Karpas-422 (cell line): ENCODE measurements around the gene C15orf62. TPM values are rescaled to one million over a fixed set of nuclear protein-coding genes. Genes with fewer than 3 reads are reported as not detected.
A peak's percentile ranks its signal among the peaks of the same experiment; 100 is the strongest.

Source experiments
- DNase-seq: peaks from one replicate; pipeline ENCODE4 v3.0.0-alpha.2; 2015
- H2AFZ ChIP-seq: fragments of 200-600 bp; sonication (generic); 2 replicates; pipeline ENCODE4 v1.6.1; 2014; ENCODE audit warnings: antibody characterized with exemption, low read length, mixed read lengths
- H3K27ac ChIP-seq: fragments of 200-600 bp; sonication (generic); 2 replicates; pipeline ENCODE4 v1.5.1; 2014; ENCODE audit warnings: mild to moderate bottlenecking, low read length, moderate library complexity
- H3K27me3 ChIP-seq: fragments of 200-600 bp; sonication (generic); 2 replicates; pipeline ENCODE4 v1.6.1; 2014; ENCODE audit warnings: low read length, mixed read lengths
- H3K36me3 ChIP-seq: fragments of 200-600 bp; sonication (generic); 2 replicates; pipeline ENCODE4 v1.6.1; 2014; ENCODE audit warnings: low read length, mixed read lengths; ENCODE audit not compliant: insufficient read depth
- H3K4me1 ChIP-seq: fragments of 200-600 bp; sonication (generic); 2 replicates; pipeline ENCODE4 v1.6.1; 2014; ENCODE audit warnings: mild to moderate bottlenecking, low read length, mixed read lengths
- H3K4me2 ChIP-seq: fragments of 200-600 bp; sonication (generic); 2 replicates; pipeline ENCODE4 v1.6.1; 2014; ENCODE audit warnings: low read length, low read depth, mild to moderate bottlenecking; ENCODE audit not compliant: poor library complexity, severe bottlenecking
- H3K4me3 ChIP-seq: fragments of 200-600 bp; sonication (generic); 2 replicates; pipeline ENCODE4 v1.5.1; 2014; ENCODE audit warnings: mild to moderate bottlenecking, antibody characterized with exemption, low read length, mixed read lengths
- H3K79me2 ChIP-seq: fragments of 200-600 bp; sonication (generic); 2 replicates; pipeline ENCODE4 v1.6.1; 2014; ENCODE audit warnings: mild to moderate bottlenecking, low read length, mixed read lengths
- H3K9ac ChIP-seq: fragments of 200-600 bp; sonication (generic); 2 replicates; pipeline ENCODE4 v1.6.0; 2014; ENCODE audit warnings: low read length
- H3K9me2 ChIP-seq: fragments of 200-600 bp; sonication (generic), shearing (Covaris generic); replicated peaks from 2 replicates; pipeline ENCODE4 v1.6.0; 2014; ENCODE audit warnings: mild to moderate bottlenecking, low read length, moderate library complexity; ENCODE audit not compliant: insufficient read depth
- H3K9me3 ChIP-seq: fragments of 300-700, 200-600 bp; sonication (generic); 2 replicates; pipeline ENCODE4 v1.6.1; 2014; ENCODE audit warnings: low read length, mixed read lengths
- H4K20me1 ChIP-seq: fragments of 200-600 bp; sonication (generic); 2 replicates; pipeline ENCODE4 v1.6.1; 2014; ENCODE audit warnings: mild to moderate bottlenecking, antibody characterized with exemption, low read length, low read depth; ENCODE audit not compliant: insufficient read depth
- total RNA-seq: library from RNA; depleted of rRNA; stranded (reverse); fragments of >200 nt; shearing (Covaris generic); gene quantifications from 2 replicates; pipeline ENCODE4 v1.2.3, GENCODE V29; 2014; ENCODE audit warnings: low replicate concordance

The C15orf62 gene
- total RNA-seq, 1 experiment from 2014 or later, result 2.4 TPM

DNA sequence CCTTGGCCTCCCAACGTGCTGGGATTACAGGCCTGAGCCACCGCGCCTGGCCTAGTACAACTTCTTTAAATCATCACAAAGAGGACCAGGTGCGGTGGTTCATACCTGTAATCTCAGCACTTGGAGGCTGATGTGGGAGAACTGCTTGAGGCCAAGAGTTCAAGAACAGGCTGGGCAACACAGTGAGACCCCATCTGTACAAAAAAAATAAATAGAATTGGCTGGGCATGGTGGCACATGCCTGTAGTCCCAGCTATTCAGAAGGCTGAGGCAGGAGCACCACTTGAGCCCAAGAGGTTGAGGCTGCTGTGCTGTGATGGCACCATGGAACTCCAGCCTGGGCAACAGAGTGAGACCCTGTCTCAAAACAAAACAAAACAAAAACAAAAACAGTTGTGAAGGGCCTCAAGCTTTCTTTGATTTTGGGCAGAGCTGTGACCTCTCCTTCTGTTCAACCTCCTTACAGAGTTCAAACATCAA, 20.6 kb upstream of the C15orf62 start:
- Histone ChIP-seq H3K36me3 (peaks cover 5% of the 10 kb centered on the region; the same call in 1 of the 2 replicates), H3K4me1 (peaks cover 38% of the 10 kb centered on the region), H3K27ac (no peak overlapping the region), H3K9ac (no peak overlapping the region), H4K20me1 (no peaks in the 10 kb centered on the region), H3K27me3 (no peaks in the 10 kb centered on the region), H3K79me2 (peaks cover 33% of the 10 kb centered on the region), H3K9me3 (no peaks in the 10 kb centered on the region), H3K9me2 (no peaks in the 10 kb centered on the region), H3K4me2 (no peak overlapping the region), H3K4me3 (no peak overlapping the region), H2AFZ (no peak overlapping the region)
- no peak for DNase-seq

DNA sequence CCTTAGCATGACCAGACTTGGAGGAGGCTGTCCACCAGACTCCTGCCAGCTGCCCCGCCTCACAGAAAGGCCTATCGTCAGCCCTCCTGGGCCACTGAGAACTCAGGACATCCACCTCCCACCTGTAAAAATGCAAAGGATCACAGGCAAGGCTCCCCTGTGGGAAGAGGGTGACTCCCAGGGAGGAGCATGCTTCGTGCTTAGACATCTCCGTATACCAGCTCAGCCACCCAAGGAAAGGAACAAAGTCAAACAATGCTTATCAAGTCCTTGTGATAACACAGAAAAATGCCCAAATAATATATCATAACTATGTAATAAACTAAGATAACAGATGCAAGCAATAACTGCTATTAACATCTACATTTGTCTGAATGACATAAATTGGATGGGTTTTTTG, 18.9 kb upstream of the C15orf62 start:
- peaks cover 41% of the 10 kb centered on the region for H3K79me2 ChIP-seq
- no peaks in the 10 kb centered on the region for H3K9me2 ChIP-seq
- no peaks in the 10 kb centered on the region for H4K20me1 ChIP-seq
- peaks cover 5% of the 10 kb centered on the region; the same call in 1 of the 2 replicates for H3K36me3 ChIP-seq
- no peak for DNase-seq
- no peaks in the 10 kb centered on the region for H3K9me3 ChIP-seq
- H3K4me1 ChIP-seq, result peaks cover 42% of the 10 kb centered on the region
- H3K4me2 ChIP-seq, result no peak overlapping the region
- H3K27me3 ChIP-seq, result no peaks in the 10 kb centered on the region
- H2AFZ ChIP-seq, result no peak overlapping the region
- H3K27ac ChIP-seq, result no peak overlapping the region
- H3K9ac ChIP-seq, result no peak overlapping the region
- no peak overlapping the region for H3K4me3 ChIP-seq

DNA sequence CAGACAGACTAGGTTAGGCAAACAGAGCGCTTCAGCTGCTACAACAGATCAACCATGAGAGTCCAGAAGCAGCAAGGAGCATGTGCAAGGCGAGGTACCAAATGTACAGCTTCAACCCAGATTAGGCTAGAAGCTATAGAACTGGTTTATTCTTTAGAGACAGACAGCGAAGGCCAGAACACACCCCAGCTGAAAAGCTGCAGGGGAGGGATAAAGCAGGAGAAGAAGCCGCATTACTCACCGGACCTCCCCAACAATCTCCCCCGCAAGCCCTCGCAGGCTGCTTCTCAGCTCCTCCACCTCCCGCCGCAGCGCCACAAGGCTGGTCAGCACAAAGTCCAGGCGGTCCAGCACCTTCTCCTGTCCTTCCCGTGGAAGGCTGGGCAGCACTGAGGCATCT, 18.0 kb upstream of the C15orf62 start:
- H3K27me3 ChIP-seq, result no peaks in the 10 kb centered on the region
- no peaks in the 10 kb centered on the region for H4K20me1 ChIP-seq
- H3K79me2 ChIP-seq, result peaks cover 41% of the 10 kb centered on the region
- H2AFZ ChIP-seq, result no peak overlapping the region
- H3K36me3 ChIP-seq, result peaks cover 5% of the 10 kb centered on the region; the same call in 1 of the 2 replicates
- no peak overlapping the region for H3K4me2 ChIP-seq
- no peak overlapping the region for H3K27ac ChIP-seq
- no peaks in the 10 kb centered on the region for H3K9me2 ChIP-seq
- no peak for DNase-seq
- no peak overlapping the region for H3K9ac ChIP-seq
- peaks cover 41% of the 10 kb centered on the region for H3K4me1 ChIP-seq
- no peaks in the 10 kb centered on the region for H3K9me3 ChIP-seq
- H3K4me3 ChIP-seq, result no peak overlapping the region

DNA sequence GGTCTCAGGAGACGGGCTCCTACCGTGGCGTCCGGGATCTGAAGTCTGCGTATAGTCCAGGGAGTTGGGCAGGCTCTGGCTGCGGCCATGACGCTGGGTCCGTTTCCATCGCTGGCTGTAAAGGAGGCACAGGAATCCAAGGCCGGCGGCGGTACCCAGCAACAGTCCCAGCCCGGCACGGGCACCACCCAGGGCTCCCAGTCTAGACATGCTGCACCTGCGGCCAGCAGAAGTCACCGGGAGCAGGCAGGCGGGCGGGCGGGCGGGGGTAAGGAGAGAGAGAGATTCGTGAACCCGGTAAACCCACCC, 15.3 kb upstream of the C15orf62 start:
- peak overlapping the region; percentile 96 for H3K4me3 ChIP-seq
- H3K36me3 ChIP-seq, result no peaks in the 10 kb centered on the region
- no peaks in the 10 kb centered on the region for H3K9me2 ChIP-seq
- H2AFZ ChIP-seq, result no peak overlapping the region; the same call in 1 of the 2 replicates
- H3K9ac ChIP-seq, result peak overlapping the region; percentile 87
- H3K79me2 ChIP-seq, result peaks cover 41% of the 10 kb centered on the region
- H3K4me1 ChIP-seq, result peaks cover 35% of the 10 kb centered on the region
- no peak overlapping the region for H3K27ac ChIP-seq
- DNase-seq, result no peak
- no peaks in the 10 kb centered on the region for H3K9me3 ChIP-seq
- no peaks in the 10 kb centered on the region for H4K20me1 ChIP-seq
- H3K27me3 ChIP-seq, result no peaks in the 10 kb centered on the region
- peak overlapping the region; percentile 73 for H3K4me2 ChIP-seq

DNA sequence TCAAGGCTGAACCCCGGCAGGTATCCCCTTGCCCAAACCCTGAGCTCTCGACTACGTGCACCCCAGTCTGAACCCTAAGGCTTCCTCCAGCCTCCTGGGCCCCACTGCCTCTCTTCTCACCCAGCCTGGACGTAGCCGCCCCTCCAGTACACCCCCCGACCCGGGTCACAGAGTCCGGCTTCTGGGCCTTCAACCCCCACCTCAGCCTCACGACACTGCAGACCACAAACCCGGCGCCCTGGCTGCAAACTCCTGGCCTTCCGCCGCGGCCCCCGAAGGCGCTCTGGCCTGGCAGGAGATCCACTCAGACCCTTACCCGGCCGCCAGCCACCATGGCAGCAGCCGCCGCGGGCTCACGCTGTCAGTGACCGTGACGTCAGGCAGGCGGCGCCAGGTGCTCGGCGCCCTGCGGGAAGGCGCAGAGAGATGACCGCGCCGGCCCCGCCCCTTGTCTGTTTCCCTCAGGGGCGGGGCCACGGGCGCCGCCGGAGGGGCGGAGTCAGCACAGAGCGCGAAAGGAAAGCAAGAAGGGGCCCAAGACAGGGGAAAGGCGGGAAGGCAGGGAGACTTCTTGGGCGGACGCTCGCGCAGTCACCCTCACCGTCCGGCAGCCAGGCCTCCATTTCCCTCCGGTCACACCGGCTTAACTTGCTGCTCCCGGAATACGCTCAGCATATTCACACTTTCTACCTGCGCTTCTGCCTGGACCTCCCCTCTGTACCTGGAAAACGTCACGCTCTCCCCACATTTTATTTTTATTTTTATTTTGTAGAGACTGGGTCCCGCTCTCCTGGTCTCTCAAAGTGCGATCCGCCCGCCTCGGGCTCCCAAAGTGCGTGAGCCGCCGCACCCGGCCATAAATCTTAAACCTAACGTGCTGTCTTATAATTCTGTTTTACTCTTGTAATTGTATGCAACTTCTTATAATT, 14.6 kb upstream of the C15orf62 start, which contains the start of gene RMDN3:
TSS of gene RMDN3 (minus strand) at position 372 of the 929 bp plus-strand sequence. CDS start 471 bp downstream, outside the sequence.
- peak within 1 kb of the TSS; percentile 80 for H3K27ac ChIP-seq
- peak; percentile 98 for DNase-seq
- peak within 1 kb of the TSS; percentile 73 for H3K4me2 ChIP-seq

DNA sequence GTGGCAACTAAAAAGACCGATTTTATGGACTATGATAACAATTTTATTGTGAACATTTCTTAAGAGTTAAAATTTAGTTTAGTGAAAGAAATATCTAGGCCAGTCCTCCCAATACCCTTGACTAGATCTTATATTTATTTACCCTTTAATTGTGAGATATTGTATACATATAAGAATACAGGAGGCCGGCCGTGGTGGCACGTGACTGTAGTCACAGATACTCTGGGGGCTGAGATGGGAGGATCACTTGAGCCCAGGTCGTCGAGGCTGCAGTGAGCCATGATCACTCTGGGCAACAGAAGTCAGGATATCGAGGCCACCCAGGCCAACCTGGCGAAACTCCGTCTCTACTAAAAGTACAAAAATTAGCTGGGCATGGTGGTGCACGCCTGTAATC, 14.0 kb upstream of the C15orf62 start:
- no peaks in the 10 kb centered on the region for H3K9me3 ChIP-seq
- no peaks in the 10 kb centered on the region for H3K9me2 ChIP-seq
- H3K27ac ChIP-seq, result peak overlapping the region; percentile 80
- H3K4me3 ChIP-seq, result peak overlapping the region; percentile 96
- peak; percentile 70 for DNase-seq
- H3K36me3 ChIP-seq, result no peaks in the 10 kb centered on the region
- peak overlapping the region; percentile 73 for H3K4me2 ChIP-seq
- peaks cover 37% of the 10 kb centered on the region for H3K79me2 ChIP-seq
- H3K27me3 ChIP-seq, result no peaks in the 10 kb centered on the region
- H2AFZ ChIP-seq, result 0 out of 2 replicates have a peak overlapping the region, but pooled peaks have one; percentile 11
- H3K9ac ChIP-seq, result peak overlapping the region; percentile 72
- H3K4me1 ChIP-seq, result peaks cover 36% of the 10 kb centered on the region
- no peaks in the 10 kb centered on the region for H4K20me1 ChIP-seq

More for the DNA sequence above, 14.6 kb upstream of the C15orf62 start, which contains the start of gene RMDN3:
- no peaks in the 10 kb centered on the region for H4K20me1 ChIP-seq
- peak within 1 kb of the TSS; percentile 83; the same call in 1 of the 2 replicates for H2AFZ ChIP-seq
- no peaks in the 10 kb centered on the region for H3K9me2 ChIP-seq
- H3K9me3 ChIP-seq, result no peaks in the 10 kb centered on the region
- peaks cover 35% of the 10 kb centered on the region for H3K4me1 ChIP-seq
- peaks cover 41% of the 10 kb centered on the region for H3K79me2 ChIP-seq
- H3K27me3 ChIP-seq, result no peaks in the 10 kb centered on the region
- H3K9ac ChIP-seq, result peak within 1 kb of the TSS; percentile 87
- peak within 1 kb of the TSS; percentile 96 for H3K4me3 ChIP-seq
- H3K36me3 ChIP-seq, result no peaks in the 10 kb centered on the region

DNA sequence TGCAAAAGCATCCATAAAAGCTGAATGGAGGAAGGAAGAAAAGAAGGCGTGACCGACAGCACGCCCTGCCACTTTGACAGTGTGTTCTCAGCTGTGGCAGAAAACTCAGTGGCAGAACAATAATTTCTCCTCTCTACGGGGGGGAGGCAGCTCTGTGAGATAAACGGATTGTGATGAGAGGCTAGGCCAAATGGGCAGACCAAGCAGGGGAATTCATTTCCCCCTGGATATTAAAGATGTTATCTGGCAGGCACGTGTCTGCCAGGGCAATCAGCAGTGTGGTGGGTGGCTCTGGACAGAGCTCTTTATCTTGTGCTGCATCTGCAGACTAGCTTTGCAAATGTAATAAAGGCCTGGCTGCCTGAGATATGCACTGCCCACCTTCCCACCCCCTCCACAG, 12.8 kb upstream of the C15orf62 start:
- Histone ChIP-seq H3K27ac (no peak overlapping the region), H3K9me3 (no peaks in the 10 kb centered on the region), H3K36me3 (no peaks in the 10 kb centered on the region), H3K27me3 (no peaks in the 10 kb centered on the region), H3K4me3 (no peak overlapping the region), H3K79me2 (peaks cover 30% of the 10 kb centered on the region), H2AFZ (no peak overlapping the region; the same call in 1 of the 2 replicates), H4K20me1 (no peaks in the 10 kb centered on the region), H3K9me2 (no peaks in the 10 kb centered on the region), H3K9ac (0 out of 2 replicates have a peak overlapping the region, but pooled peaks have one; percentile 6), H3K4me1 (peaks cover 38% of the 10 kb centered on the region), H3K4me2 (no peak overlapping the region)
- no peak for DNase-seq

DNA sequence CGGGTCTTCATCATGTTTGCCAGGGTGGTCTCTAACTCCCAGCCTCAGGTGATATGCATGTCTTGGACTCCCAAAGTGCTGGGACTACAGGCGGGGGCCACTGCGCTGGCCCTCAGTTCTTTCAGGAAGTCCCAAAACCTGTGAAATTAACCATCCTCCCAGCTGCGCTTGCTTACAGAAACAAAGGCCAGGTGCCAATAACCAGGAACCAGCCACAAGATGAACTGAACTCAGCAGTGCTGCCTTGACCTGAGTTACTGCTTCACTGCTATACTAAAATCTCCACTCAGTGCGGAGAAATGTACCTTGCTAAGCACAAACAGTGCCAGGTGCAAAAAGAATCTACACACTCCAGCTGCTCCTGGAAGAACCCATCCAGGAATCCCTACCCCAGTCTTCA, 9.8 kb upstream of the C15orf62 start:
- H3K9ac ChIP-seq, result no peak overlapping the region
- H3K9me3 ChIP-seq, result no peaks in the 10 kb centered on the region
- H3K27ac ChIP-seq, result no peak overlapping the region
- no peaks in the 10 kb centered on the region for H3K9me2 ChIP-seq
- no peak for DNase-seq
- H3K79me2 ChIP-seq, result peaks cover under 1% of the 10 kb centered on the region; the same call in 1 of the 2 replicates
- peaks cover 26% of the 10 kb centered on the region for H3K4me1 ChIP-seq
- no peak overlapping the region for H2AFZ ChIP-seq
- H3K27me3 ChIP-seq, result no peaks in the 10 kb centered on the region
- no peak overlapping the region for H3K4me2 ChIP-seq
- no peaks in the 10 kb centered on the region for H3K36me3 ChIP-seq
- H3K4me3 ChIP-seq, result no peak overlapping the region
- no peaks in the 10 kb centered on the region for H4K20me1 ChIP-seq
